OCI-LY1 (cell line): ENCODE data around the gene KCNK3.

Experiments
- H2AFZ ChIP-seq: fragments of 200-600 bp; sonication (generic), shearing (Covaris generic); 2 replicates; pipeline ENCODE4 v1.6.0; 2014; ENCODE audit warnings: antibody characterized with exemption, mild to moderate bottlenecking, low read length
- H3F3A ChIP-seq: fragments of 200-600 bp; sonication (generic), shearing (Covaris generic); 2 replicates; pipeline ENCODE4 v1.6.0; 2014; ENCODE audit warnings: mild to moderate bottlenecking, antibody characterized with exemption, low read length, moderate library complexity; ENCODE audit not compliant: insufficient read depth
- H3K27ac ChIP-seq: fragments of 200-600 bp; sonication (generic); 2 replicates; pipeline ENCODE4 v1.5.1; 2014; ENCODE audit warnings: low read length, mixed run types, mild to moderate bottlenecking, low read depth; ENCODE audit not compliant: poor library complexity, severe bottlenecking
- H3K27me3 ChIP-seq: fragments of 200-600 bp; sonication (generic); 2 replicates; pipeline ENCODE4 v1.6.0; 2014; ENCODE audit warnings: antibody characterized with exemption, mild to moderate bottlenecking, low read length, moderate library complexity; ENCODE audit not compliant: insufficient read depth
- H3K36me3 ChIP-seq: fragments of 200-600 bp; sonication (generic); 2 replicates; pipeline ENCODE4 v1.6.1; 2014; ENCODE audit warnings: mild to moderate bottlenecking, antibody characterized with exemption, low read length, moderate library complexity, mixed read lengths; ENCODE audit not compliant: insufficient read depth
- H3K4me1 ChIP-seq: fragments of 200-600 bp; sonication (generic); 2 replicates; pipeline ENCODE4 v1.5.1; 2014; ENCODE audit warnings: mild to moderate bottlenecking, low read length, moderate library complexity; ENCODE audit not compliant: insufficient read depth, severe bottlenecking
- H3K4me2 ChIP-seq: fragments of 200-600 bp; sonication (generic), shearing (Covaris generic); 2 replicates; pipeline ENCODE4 v1.6.1; 2014; ENCODE audit warnings: low read length
- H3K4me3 ChIP-seq: fragments of 200-600 bp; sonication (generic); 2 replicates; pipeline ENCODE4 v1.5.1; 2014; ENCODE audit warnings: low read length, low read depth, mild to moderate bottlenecking, mixed read lengths; ENCODE audit not compliant: poor library complexity, severe bottlenecking
- H3K79me2 ChIP-seq: fragments of 200-600 bp; shearing (Covaris generic); 2 replicates; pipeline ENCODE4 v1.6.1; 2016; ENCODE audit warnings: mixed run types, low read length, mixed read lengths; ENCODE audit not compliant: insufficient read depth
- H3K9ac ChIP-seq: fragments of 200-600 bp; sonication (generic), shearing (Covaris generic); 2 replicates; pipeline ENCODE4 v1.6.1; 2014; ENCODE audit warnings: mild to moderate bottlenecking, low read length, mixed read lengths
- H3K9me2 ChIP-seq: fragments of 200-600 bp; sonication (generic), shearing (Covaris generic); 2 replicates; pipeline ENCODE4 v1.6.1; 2014; ENCODE audit warnings: low read depth, mild to moderate bottlenecking, low read length, mixed read lengths
- H3K9me3 ChIP-seq: fragments of 200-600 bp; shearing (Covaris generic); 2 replicates; pipeline ENCODE4 v1.6.1; 2014; ENCODE audit warnings: low read length, mixed read lengths
- H4K20me1 ChIP-seq: fragments of 200-600 bp; sonication (generic), shearing (Covaris generic); 2 replicates; pipeline ENCODE4 v1.6.0; 2016; ENCODE audit warnings: mild to moderate bottlenecking, low read length; ENCODE audit not compliant: insufficient read depth
- CTCF ChIP-seq: fragments of 200-600 bp; sonication (generic), shearing (Covaris generic); IDR thresholded peaks from 2 replicates; pipeline ENCODE4 v1.5.1; 2017; ENCODE audit warnings: mild to moderate bottlenecking, antibody characterized with exemption, low read length, moderate library complexity, mixed read lengths
- EZH2 ChIP-seq: fragments of 200-600 bp; sonication (generic), shearing (Covaris generic); IDR thresholded peaks from 2 replicates; pipeline ENCODE4 v1.8.0; 2017; ENCODE audit warnings: borderline replicate concordance, mixed run types, mild to moderate bottlenecking, antibody characterized with exemption, low read length, moderate library complexity, mixed read lengths

Gene KCNK3

GRCh38 chr2:26674771-26675170, 17.8 kb upstream of the KCNK3 start:
- H3K27me3 ChIP-seq = peaks cover 8% of the 10 kb centered on the region; the same call in 1 of the 2 replicates
- no peak overlapping the region for H2AFZ ChIP-seq
- H3K9me3 ChIP-seq = no peaks in the 10 kb centered on the region
- no peak overlapping the region for H3K27ac ChIP-seq
- no peaks in the 10 kb centered on the region for H4K20me1 ChIP-seq
- H3K79me2 ChIP-seq = no peaks in the 10 kb centered on the region
- H3K36me3 ChIP-seq = no peaks in the 10 kb centered on the region
- H3K4me2 ChIP-seq = no peak overlapping the region
- H3F3A ChIP-seq = no peaks in the 10 kb centered on the region
- H3K9me2 ChIP-seq = no peaks in the 10 kb centered on the region
- H3K4me1 ChIP-seq = no peaks in the 10 kb centered on the region
- no peak overlapping the region for H3K9ac ChIP-seq
- no peak for TF ChIP-seq CTCF
- no peak for TF ChIP-seq EZH2
- H3K4me3 ChIP-seq = no peak overlapping the region

- Histone ChIP-seq H3K27me3 (peaks cover 8% of the 10 kb centered on the region; the same call in 1 of the 2 replicates), H3K4me3 (no peak overlapping the region), H3F3A (no peaks in the 10 kb centered on the region), H3K9me2 (no peaks in the 10 kb centered on the region), H2AFZ (no peak overlapping the region), H3K36me3 (no peaks in the 10 kb centered on the region), H3K9me3 (no peaks in the 10 kb centered on the region), H3K4me2 (no peak overlapping the region), H4K20me1 (no peaks in the 10 kb centered on the region), H3K27ac (no peak overlapping the region), H3K4me1 (no peaks in the 10 kb centered on the region), H3K9ac (no peak overlapping the region), H3K79me2 (no peaks in the 10 kb centered on the region)
- no peak for TF ChIP-seq EZH2
- no peak for TF ChIP-seq CTCF
Measured at GRCh38 chr2:26675651-26676255, 16.8 kb upstream of the KCNK3 start.

- no peak for TF ChIP-seq EZH2
- Histone ChIP-seq H3K4me2 (no peak overlapping the region), H3K9me2 (no peaks in the 10 kb centered on the region), H3K27ac (no peak overlapping the region), H3K9me3 (no peaks in the 10 kb centered on the region), H3K36me3 (no peaks in the 10 kb centered on the region), H3K4me1 (no peaks in the 10 kb centered on the region), H2AFZ (no peak overlapping the region), H3F3A (no peaks in the 10 kb centered on the region), H3K9ac (no peak overlapping the region), H4K20me1 (no peaks in the 10 kb centered on the region), H3K4me3 (no peak overlapping the region), H3K79me2 (no peaks in the 10 kb centered on the region), H3K27me3 (peaks cover 8% of the 10 kb centered on the region; the same call in 1 of the 2 replicates)
Measured at GRCh38 chr2:26678035-26678434, 14.5 kb upstream of the KCNK3 start.

- no peaks in the 10 kb centered on the region for H3K9me3 ChIP-seq
- no peaks in the 10 kb centered on the region for H3K4me1 ChIP-seq
- H3K4me3 ChIP-seq = no peak overlapping the region
- no peaks in the 10 kb centered on the region for H3K79me2 ChIP-seq
- no peaks in the 10 kb centered on the region for H3K9me2 ChIP-seq
- no peaks in the 10 kb centered on the region for H3K36me3 ChIP-seq
- H3K27me3 ChIP-seq = peaks cover 8% of the 10 kb centered on the region; the same call in 1 of the 2 replicates
- TF ChIP-seq EZH2 (no peak), CTCF (no peak)
- H3K27ac ChIP-seq = no peak overlapping the region
- H3K9ac ChIP-seq = no peak overlapping the region
- H4K20me1 ChIP-seq = no peaks in the 10 kb centered on the region
- H3K4me2 ChIP-seq = no peak overlapping the region
- H2AFZ ChIP-seq = no peak overlapping the region
- no peaks in the 10 kb centered on the region for H3F3A ChIP-seq
Measured at GRCh38 chr2:26679867-26680266, 12.7 kb upstream of the KCNK3 start.
